ENCODE results near the gene KRIT1. TPM values are rescaled to one million over a fixed set of nuclear protein-coding genes. Genes with fewer than 3 reads are reported as not detected.
"Not testable (repeated sequence)": the region's sequence is repeated elsewhere in the genome, so short reads cannot be mapped to it uniquely, and the experiment has no call there.

Gene KRIT1
- total RNA-seq, 1 experiment from 2014 or later: 72.8 TPM

DNA sequence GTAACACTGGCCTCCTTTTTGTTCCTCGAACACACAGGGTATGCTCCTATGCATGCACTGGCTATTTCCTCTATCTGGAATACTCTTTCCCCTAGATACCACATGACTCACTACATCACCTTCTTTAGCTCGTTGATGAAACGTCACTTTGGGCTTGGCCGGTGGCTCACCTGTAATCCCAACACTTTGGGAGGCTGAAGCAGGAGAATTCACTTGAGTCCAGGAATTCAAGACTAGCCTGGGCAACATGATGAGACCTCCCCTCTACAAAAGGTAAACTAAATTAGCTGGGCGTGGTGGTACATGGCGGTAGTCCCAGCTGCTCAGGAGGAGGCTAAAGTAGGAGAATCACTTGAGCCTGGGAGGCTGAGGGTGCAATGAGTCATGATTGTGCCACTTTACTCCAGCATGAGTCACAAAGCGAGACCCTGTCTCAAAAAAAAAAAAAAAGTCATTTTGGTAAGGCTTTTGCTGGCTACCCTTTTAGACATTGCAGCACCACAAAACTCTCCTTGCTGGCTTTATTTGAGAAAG, 14.6 kb upstream of the KRIT1 start:
- Histone ChIP-seq H3K4me3 (no peak overlapping the region), H3K27me3 (no peaks in the 10 kb centered on the region), H3K9me3 (replicated peaks) (0 out of 2 replicates have a peak, but pooled peaks cover 4% of the 10 kb centered on the region), H3K36me3 (peaks cover 9% of the 10 kb centered on the region; the same call in 1 of the 2 replicates), H3K4me1 (no peaks in the 10 kb centered on the region), H3K27ac (no peak overlapping the region)
- DNase-seq: no peak

DNA sequence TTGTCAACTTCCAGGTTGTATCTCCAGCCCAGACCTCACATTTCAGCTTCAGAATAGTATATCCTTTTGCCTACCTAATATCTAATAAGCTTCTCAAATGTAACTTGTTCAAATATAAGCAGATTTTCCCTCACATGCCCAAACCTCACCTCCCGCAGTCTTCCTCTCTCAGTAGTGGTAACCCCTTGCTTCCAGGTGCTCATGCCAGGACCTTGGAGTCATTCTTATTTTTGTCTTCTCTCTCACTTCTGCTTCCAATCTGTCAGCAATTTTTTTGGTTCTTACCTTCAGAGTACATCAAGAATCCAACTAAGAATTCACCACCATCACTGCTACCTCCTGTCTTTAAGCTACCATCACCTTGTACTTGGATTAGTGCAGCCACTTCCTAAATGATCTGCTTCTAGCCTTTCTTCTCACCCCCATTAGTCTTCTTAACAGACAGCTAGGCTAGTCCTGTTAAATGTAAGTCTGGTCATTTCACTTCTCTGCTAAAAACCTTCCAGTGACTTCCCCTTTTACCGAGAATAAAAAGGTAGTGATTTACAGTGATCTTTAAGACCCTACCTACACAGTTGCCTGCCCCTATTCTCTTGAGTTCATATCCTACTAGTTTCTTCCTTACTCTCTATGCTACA, 14.0 kb upstream of the KRIT1 start:
- no peaks in the 10 kb centered on the region for H3K27me3 ChIP-seq
- H3K36me3 ChIP-seq: peaks cover 9% of the 10 kb centered on the region; the same call in 1 of the 2 replicates
- no peak overlapping the region for H3K27ac ChIP-seq
- no peak overlapping the region for H3K4me3 ChIP-seq
- DNase-seq: no peak
- no peaks in the 10 kb centered on the region for H3K4me1 ChIP-seq
- 0 out of 2 replicates have a peak, but pooled peaks cover 4% of the 10 kb centered on the region for H3K9me3 ChIP-seq (replicated peaks)

DNA sequence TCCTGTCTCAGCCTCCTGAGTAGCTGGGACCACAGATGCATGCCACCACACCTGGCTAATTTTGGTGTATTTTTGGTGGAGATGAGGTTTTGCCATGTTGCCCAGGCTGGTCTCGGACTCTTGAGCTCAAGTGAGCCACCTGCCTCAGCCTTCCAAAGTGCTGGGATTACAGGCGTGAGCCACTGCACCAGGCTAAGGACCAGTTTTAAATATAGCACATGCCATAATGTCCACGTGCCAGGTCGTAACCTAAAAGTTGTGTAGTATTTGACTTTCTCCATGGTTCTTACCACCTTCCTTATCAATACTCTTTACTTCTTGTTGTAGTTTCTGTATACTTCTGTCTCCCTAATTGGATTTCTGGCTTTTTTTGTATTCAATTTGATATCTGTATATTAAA, 13.3 kb upstream of the KRIT1 start:
- 0 out of 2 replicates have a peak, but pooled peaks cover 4% of the 10 kb centered on the region for H3K9me3 ChIP-seq (replicated peaks)

DNA sequence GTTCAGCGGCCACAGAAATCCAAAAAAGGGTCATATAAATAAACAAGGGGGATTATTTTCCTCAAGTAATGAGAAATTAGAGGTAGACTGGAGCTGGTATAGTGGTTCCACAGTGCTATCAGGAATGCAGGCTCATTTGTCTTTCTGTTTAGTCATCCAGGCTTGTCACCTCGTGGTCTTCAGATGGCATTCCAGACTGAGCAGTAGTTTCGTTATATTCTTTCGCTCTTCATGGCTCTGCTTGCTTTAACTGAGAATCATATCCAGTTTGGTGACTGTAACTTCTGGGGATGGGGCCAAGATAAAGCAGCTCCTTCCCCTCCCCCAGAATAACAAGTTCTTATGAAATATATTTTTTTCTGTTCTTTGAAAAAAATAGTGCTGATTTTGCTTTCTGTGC, 9.6 kb upstream of the KRIT1 start:
- no peak for DNase-seq
- no peak overlapping the region for H3K4me3 ChIP-seq
- peaks cover 4% of the 10 kb centered on the region; the same call in 1 of the 2 replicates for H3K36me3 ChIP-seq

More for the DNA sequence above, 13.3 kb upstream of the KRIT1 start:
- no peak for DNase-seq
- Histone ChIP-seq H3K27ac (no peak overlapping the region), H3K4me3 (no peak overlapping the region), H3K27me3 (no peaks in the 10 kb centered on the region), H3K4me1 (no peaks in the 10 kb centered on the region), H3K36me3 (peaks cover 9% of the 10 kb centered on the region; the same call in 1 of the 2 replicates)

DNA sequence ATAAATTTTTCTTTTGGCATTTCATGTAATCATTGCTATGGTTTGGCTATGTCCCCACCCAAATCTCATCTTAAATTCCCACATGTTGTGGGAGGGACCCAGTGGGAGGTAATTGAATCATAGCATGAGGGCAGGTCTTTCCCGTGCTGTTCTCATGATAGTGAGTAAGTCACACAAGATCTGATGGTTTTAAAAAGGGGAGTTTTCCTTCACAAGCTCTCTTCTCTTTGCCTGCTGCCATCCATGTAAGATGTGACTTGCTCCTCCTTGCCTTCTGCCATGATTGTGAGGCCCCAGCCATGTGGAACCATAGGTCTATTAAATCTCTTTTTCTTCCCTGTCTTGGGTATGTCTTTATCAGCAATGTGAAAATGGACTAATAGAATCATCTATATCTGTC, 9.1 kb upstream of the KRIT1 start:
- DNase-seq, H3K27ac ChIP-seq: not testable (repeated sequence)

More for the DNA sequence above, 9.6 kb upstream of the KRIT1 start:
- no peak overlapping the region for H3K27ac ChIP-seq
- H3K9me3 ChIP-seq (replicated peaks): no peaks in the 10 kb centered on the region
- no peaks in the 10 kb centered on the region for H3K4me1 ChIP-seq
- H3K27me3 ChIP-seq: no peaks in the 10 kb centered on the region

DNA sequence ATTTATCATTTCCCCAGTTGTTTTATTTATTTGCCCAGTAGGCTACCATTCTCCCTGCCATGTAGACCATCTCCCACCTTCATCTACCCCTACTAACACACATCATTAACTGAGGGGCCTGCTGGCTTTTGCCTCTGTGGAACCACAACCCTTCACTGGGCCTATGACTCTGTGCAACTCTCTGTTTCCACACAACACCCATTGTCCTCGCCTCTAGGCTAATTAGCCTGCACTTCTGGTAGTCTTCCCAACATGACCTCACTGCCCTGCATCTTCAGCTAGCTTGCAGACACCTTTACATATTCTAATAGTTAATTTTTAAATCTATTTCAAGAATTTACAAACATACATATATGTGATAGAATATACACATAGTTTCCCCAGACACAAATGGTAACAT, 7.5 kb upstream of the KRIT1 start:
- no peak for DNase-seq
- Histone ChIP-seq H3K4me3 (no peak overlapping the region), H3K4me1 (no peaks in the 10 kb centered on the region), H3K36me3 (peaks cover 2% of the 10 kb centered on the region; the same call in 1 of the 2 replicates), H3K27ac (no peak overlapping the region), H3K27me3 (no peaks in the 10 kb centered on the region), H3K9me3 (replicated peaks) (no peaks in the 10 kb centered on the region)

More for the DNA sequence above, 9.1 kb upstream of the KRIT1 start:
- not testable (repeated sequence) for H3K4me1 ChIP-seq; H3K27me3 ChIP-seq; H3K36me3 ChIP-seq; H3K4me3 ChIP-seq; H3K9me3 ChIP-seq (replicated peaks)

DNA sequence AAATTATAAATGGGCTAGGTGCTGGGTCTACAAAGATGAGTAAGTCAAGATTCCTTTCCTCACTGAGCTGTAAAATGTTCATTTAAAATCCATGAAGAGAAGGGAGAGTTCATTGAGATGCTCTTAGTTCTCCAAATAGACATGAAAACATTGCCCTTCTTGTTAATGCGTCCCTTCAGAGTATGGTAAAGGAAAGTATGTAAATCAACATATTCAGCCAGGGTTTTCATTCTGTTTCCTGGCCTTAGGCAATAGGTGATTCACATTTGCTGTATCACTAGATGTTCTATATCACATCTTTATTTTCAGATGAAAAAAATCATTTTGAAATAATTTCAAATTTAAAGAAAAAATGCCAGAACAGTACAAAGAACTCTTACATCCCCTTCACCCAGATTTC, 5.5 kb upstream of the KRIT1 start:
- Histone ChIP-seq H3K27ac (no peak overlapping the region), H3K36me3 (0 out of 2 replicates have a peak, but pooled peaks cover 2% of the 10 kb centered on the region), H3K9me3 (replicated peaks) (no peaks in the 10 kb centered on the region), H3K4me3 (no peak overlapping the region), H3K4me1 (no peaks in the 10 kb centered on the region; the same call in 1 of the 2 replicates), H3K27me3 (no peaks in the 10 kb centered on the region)
- no peak for DNase-seq

DNA sequence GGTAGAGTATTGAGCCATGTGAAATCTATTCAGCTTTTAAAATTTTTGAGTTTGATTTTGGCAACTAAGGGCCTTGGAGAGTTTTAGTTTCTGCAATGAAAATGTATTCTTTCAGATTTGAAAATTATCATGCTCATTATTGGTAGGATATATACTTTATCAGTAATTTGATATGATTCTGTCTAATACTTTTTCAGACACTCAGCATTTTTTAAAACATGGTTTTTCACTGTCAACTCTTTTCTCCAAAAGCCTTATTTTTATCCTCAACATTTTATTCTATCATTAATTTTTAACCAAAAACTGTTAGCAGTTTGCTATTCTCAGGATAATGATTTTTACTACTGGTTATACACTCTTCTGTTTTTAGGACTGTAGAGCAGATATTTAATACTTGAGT, 4.9 kb upstream of the KRIT1 start:
- H3K4me1 ChIP-seq: no peaks in the 10 kb centered on the region; the same call in 1 of the 2 replicates
- DNase-seq: no peak
- 0 out of 2 replicates have a peak, but pooled peaks cover 2% of the 10 kb centered on the region for H3K36me3 ChIP-seq
- H3K27me3 ChIP-seq: no peaks in the 10 kb centered on the region
- H3K4me3 ChIP-seq: no peak overlapping the region
- no peak overlapping the region for H3K27ac ChIP-seq
- no peaks in the 10 kb centered on the region for H3K9me3 ChIP-seq (replicated peaks)

DNA sequence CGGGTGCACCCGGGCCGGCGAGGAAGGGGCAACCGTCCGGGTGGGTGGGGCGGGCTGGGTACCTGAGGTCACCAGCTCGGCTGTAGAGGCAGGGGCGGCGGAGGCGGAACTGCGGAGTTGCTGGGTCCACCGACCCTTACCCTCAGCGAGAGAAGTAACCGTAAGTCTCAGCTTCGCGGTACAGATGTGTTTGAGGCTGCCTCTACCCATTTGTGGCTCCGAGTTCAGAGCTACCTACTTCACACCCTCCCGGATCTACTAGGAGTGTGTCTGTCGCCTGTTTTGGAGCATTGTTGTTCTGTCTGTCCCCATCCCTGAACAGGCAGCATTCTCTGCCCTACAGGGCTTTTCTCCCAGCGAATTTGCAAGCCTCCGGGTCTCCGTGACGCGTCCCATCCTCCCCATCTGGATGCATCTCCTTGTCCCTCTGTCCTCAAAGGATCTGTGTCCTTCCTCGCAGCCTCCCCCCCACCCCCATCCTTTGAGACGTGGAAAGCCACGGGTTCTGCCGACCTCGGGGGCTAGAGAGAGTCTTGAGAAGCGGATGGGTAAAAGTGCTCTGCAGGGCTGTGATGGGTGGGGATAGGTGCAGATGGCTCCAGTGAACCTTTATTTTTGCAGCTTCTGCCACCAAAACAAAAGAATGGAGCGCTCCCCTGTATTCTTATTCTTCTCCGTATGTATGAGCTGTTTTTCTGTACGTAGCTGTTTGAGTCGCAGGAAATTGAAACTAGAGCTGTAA, 817 bp upstream of the KRIT1 start:
- Histone ChIP-seq H3K36me3 (peaks cover 11% of the 10 kb centered on the region; the same call in 1 of the 2 replicates), H3K4me3 (peak overlapping the region; percentile 96), H3K9me3 (replicated peaks) (no peaks in the 10 kb centered on the region), H3K4me1 (peaks cover 8% of the 10 kb centered on the region; the same call in 1 of the 2 replicates), H3K27ac (peak overlapping the region; percentile 88), H3K27me3 (no peaks in the 10 kb centered on the region)
- DNase-seq: peak; percentile 38 to 61

DNA sequence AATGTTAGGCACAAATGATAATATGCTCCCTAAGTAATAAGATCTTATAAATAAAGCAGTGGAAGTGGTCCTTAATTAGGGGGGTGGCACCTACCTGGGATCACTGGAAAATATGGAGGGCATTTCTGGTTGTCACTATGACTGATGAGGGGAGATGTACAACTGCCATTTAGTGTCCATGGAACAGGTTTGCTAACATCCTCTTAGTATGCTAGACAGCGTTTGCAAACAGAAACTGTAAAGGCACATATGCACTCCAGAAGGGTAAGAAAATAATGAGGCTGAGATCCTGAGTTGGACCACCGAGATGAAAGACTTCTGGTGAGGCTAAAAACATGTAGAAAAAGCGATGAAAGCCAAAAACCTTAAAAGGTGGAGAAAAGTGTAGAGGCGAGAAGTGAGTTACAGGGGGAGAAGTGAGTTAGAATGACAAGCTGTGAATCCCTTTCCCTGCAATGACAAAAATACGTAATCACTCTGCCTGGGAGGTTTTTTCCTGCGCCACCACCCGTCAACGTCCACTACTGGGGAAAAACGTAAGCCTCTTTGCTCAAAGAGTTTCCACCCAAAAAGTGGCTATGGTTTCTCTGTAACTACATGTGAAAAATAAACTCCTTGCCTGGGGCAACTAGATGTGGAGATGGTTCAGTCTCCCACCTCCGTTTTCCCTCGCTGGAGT, 767 bp downstream of the KRIT1 start:
- peak overlapping the region; percentile 96 for H3K4me3 ChIP-seq
- peak overlapping the region; percentile 88 for H3K27ac ChIP-seq
- H3K4me1 ChIP-seq: peaks cover 8% of the 10 kb centered on the region; the same call in 1 of the 2 replicates
- H3K9me3 ChIP-seq (replicated peaks): no peaks in the 10 kb centered on the region
- peaks cover 23% of the 10 kb centered on the region for H3K36me3 ChIP-seq
- no peak for DNase-seq
- no peaks in the 10 kb centered on the region for H3K27me3 ChIP-seq

DNA sequence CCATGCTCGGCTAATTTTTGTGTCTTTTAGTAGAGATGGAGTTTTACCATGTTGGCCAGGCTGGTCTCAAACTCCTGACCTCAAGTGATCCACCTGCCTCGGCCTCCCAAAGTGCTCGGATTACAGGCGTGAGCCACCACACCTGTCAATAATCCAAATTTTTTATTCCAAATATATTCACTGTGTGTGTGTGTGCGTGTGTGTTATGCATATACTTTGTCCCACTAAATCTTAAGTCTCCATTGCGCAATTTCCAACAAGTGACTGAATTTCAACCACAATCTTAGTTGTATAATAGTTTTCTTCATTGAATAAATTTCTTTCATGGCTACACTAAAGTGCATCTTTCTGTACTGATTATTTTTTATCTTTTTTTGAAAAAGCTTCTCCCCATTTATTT, 2.7 kb downstream of the KRIT1 start:
- no peaks in the 10 kb centered on the region for H3K27me3 ChIP-seq
- no peak overlapping the region for H3K4me3 ChIP-seq
- peaks cover 36% of the 10 kb centered on the region for H3K36me3 ChIP-seq
- H3K27ac ChIP-seq: no peak overlapping the region
- no peaks in the 10 kb centered on the region for H3K9me3 ChIP-seq (replicated peaks)
- DNase-seq: no peak
- H3K4me1 ChIP-seq: peaks cover 8% of the 10 kb centered on the region; the same call in 1 of the 2 replicates

DNA sequence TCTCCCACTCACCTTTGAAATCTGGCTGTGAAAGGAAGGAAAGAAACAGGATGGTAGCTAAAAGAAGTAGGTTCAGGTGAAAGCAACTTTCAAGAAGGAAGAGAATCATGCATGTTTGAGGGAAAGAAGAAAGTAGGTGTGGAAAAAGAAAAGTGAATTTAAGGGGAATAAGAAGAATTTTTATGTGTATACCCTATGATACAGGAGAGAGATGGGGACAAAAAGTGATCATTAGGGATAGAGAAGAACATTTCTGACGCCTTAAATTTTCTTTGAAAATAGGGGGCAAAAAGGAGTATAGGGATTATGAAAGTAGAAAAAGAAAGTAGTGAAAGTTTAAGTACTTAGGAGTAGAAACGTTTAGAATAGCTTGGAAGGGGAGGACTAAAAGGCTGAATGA, 15.2 kb downstream of the KRIT1 start:
- Histone ChIP-seq H3K9me3 (replicated peaks) (no peaks in the 10 kb centered on the region), H3K4me1 (no peaks in the 10 kb centered on the region), H3K36me3 (peaks cover 84% of the 10 kb centered on the region), H3K27me3 (no peaks in the 10 kb centered on the region), H3K4me3 (no peak overlapping the region), H3K27ac (no peak overlapping the region)
- DNase-seq: no peak

DNA sequence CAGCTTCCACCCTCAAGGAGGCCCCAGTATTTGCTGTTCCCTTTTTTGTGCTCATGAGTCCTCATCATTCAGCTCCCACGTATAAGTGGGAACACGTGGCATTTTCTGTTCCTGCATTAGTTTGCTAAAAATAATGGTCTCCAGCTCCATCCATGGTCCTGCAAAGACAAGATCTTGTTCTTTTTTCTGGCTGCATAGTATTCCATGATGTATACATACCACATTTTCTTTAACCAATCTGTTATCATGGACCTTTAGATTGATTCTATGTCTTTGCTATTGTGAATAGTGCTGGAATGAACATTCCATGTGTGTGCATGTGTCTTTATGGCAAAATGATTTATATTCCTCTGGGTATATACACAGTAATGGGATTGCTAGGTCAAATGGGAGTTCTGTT, 17.0 kb downstream of the KRIT1 start:
- Histone ChIP-seq H3K27me3 (no peaks in the 10 kb centered on the region), H3K4me1 (no peaks in the 10 kb centered on the region), H3K4me3 (no peak overlapping the region), H3K36me3 (peaks cover 84% of the 10 kb centered on the region), H3K27ac (no peak overlapping the region), H3K9me3 (replicated peaks) (no peaks in the 10 kb centered on the region)
- no peak for DNase-seq

DNA sequence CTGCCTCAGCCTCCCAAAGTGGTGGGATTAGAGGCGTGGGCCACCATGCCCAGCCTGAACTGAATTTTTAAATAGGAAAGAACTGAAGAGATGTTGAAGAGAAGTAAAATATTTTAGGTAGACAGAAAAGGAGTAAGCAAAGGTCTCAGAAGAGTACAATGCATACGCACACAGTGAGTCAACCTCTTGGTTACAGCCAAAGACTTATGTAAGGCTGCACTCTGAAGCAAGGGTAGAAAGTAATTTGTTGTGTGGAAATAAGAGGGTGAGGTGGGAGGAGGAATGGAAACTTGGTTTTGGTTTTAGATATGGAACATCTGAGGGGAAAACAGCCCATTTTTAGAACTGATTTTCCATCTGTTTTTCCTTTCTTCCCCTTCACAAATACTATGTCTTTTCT, 17.6 kb downstream of the KRIT1 start:
- H3K36me3 ChIP-seq: peaks cover 82% of the 10 kb centered on the region
- H3K27ac ChIP-seq: no peak overlapping the region

More for the DNA sequence above, 17.6 kb downstream of the KRIT1 start:
- no peak for DNase-seq
- Histone ChIP-seq H3K4me3 (no peak overlapping the region), H3K27me3 (no peaks in the 10 kb centered on the region), H3K4me1 (no peaks in the 10 kb centered on the region), H3K9me3 (replicated peaks) (no peaks in the 10 kb centered on the region)

Data from SJCRH30 (cell line).